ENCODE results near the gene NIT1. TPM values are rescaled to one million over a fixed set of nuclear protein-coding genes. Genes with fewer than 3 reads are reported as not detected.

NIT1 gene
- total and polyA plus RNA-seq, 10 of the 15 experiments (the other 5 are each of a cell fraction or from before 2014, with no cell fraction given): 19.2 to 54.4 (median 28.3) TPM

DNA sequence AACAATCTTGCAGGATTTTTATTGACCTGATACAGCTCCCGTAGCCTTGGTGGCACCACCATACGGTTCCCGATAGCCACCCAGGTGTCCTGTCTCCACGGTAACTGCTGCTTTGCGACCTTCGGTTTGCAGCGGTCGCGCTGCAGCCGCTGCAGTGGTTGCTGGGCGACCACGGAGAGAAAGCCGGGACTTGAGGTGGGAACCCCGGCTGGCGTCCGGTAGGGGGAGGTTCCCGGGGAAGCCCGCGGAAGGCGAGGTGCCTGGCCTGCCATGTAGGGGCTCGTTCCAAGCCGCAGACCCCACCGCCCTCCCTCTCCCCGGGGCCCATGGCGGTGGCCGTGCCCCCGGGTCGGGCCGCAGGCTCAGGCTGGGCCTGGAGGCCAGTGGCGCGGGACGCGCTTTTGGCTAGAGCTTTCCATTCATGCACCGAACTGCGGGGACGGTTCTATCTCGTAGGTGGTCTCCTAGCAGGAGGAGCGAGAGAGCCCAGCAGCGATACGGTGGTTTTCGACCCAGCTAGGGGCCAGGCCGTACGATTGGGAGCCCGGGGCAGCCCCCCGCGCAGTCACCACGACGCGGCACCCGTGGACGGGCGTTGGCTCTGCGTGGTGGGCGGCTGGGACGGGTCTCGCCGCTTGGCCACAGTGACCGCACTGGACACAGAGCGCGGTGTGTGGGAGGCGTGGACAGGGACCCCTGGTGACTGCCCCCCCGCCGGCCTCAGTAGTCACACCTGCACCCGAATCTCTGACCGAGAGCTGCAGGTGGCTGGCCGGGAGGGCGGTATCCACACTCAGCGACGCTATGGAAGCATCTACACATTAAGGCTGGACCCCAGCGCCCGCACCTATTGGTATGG lies 19.5 kb upstream of the NIT1 start, which contains the start of gene KLHDC9 (continued):
- peak; percentile 29; the same call in 1 of the 2 replicates for TF ChIP-seq RUNX3 (IDR thresholded peaks at IDR 0.05; ENCODE audit: low read length)
- TF ChIP-seq PAX5 (IDR thresholded peaks at IDR 0.05; ENCODE audit: borderline replicate concordance, low read depth, low read length): peak; percentile 57; the same call in 1 of the 2 replicates
- TF ChIP-seq, protein P1, sequence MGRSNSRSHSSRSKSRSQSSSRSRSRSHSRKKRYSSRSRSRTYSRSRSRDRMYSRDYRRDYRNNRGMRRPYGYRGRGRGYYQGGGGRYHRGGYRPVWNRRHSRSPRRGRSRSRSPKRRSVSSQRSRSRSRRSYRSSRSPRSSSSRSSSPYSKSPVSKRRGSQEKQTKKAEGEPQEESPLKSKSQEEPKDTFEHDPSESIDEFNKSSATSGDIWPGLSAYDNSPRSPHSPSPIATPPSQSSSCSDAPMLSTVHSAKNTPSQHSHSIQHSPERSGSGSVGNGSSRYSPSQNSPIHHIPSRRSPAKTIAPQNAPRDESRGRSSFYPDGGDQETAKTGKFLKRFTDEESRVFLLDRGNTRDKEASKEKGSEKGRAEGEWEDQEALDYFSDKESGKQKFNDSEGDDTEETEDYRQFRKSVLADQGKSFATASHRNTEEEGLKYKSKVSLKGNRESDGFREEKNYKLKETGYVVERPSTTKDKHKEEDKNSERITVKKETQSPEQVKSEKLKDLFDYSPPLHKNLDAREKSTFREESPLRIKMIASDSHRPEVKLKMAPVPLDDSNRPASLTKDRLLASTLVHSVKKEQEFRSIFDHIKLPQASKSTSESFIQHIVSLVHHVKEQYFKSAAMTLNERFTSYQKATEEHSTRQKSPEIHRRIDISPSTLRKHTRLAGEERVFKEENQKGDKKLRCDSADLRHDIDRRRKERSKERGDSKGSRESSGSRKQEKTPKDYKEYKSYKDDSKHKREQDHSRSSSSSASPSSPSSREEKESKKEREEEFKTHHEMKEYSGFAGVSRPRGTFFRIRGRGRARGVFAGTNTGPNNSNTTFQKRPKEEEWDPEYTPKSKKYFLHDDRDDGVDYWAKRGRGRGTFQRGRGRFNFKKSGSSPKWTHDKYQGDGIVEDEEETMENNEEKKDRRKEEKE (IDR thresholded peaks at IDR 0.05): no peak

DNA sequence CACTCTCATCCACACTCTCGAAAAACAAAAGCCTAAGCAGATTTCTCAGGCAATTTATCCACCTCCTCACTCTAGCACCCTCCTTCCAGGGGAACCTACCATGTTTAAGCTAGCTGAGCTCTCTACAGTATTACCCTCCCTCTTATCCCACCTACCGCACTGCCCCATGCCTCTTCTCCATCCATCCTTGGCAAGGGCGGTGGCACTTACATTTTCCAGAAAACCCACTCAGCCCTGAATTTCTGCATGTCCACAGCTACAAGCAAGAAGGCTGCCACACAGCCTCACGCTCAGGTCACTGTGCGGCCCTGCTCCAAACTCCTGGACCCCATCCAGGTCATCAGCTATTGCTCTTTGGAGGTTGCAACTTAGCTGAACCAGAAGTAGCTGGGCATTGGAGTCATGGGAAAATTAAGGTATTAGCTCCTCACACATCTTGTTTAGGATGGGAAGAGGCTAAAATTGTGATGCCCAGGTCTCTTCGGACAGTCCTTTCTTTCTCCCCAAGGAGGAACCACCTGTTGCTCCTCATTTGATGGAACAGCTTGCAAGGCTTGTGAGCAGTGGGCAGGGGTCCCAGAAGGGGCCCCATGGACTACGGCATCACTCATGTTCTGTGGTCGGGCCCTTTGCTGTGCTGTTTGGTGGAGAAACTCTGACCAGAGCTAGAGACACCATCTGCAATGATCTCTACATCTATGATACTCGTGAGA lies 18.7 kb upstream of the NIT1 start:
- Histone ChIP-seq H3K4me3 (peak overlapping the region; percentile 74; the same call in 1 of the 2 replicates), H3K9me3 (replicated peaks; ENCODE audit: control insufficient read depth, insufficient read depth, low read length) (no peaks in the 10 kb centered on the region), H2AFZ (ENCODE audit: control insufficient read depth, low read depth, low read length) (no peak overlapping the region), H3K27me3 (replicated peaks in 1 of 2; ENCODE audit: control insufficient read depth in 2 of 2, insufficient read depth in 2 of 2, low read length in 1 of 2) (no peaks in the 10 kb centered on the region), H3K9ac (ENCODE audit: control insufficient read depth, insufficient read depth, low read length) (no peak overlapping the region), H4K20me1 (ENCODE audit: control insufficient read depth, insufficient read depth) (no peaks in the 10 kb centered on the region), H3K4me2 (ENCODE audit: control insufficient read depth, insufficient read depth) (peak overlapping the region; percentile 98), H3K27ac (ENCODE audit: control insufficient read depth, insufficient read depth) (no peak overlapping the region; the same call in 1 of the 2 replicates), H3K36me3 (ENCODE audit: control insufficient read depth in 2 of 2, insufficient read depth in 2 of 2, low read length in 1 of 2) (peaks cover 4 to 11% of the 10 kb centered on the region in 2 experiments), H3K4me1 (ENCODE audit: control insufficient read depth, insufficient read depth, low read length) (peaks cover 29% of the 10 kb centered on the region), H3K79me2 (ENCODE audit: control insufficient read depth, insufficient read depth, low read length) (no peaks in the 10 kb centered on the region; the same call in 1 of the 2 replicates)
- SMC1A ChIA-PET (ENCODE audit: uncharacterized antibody, unreplicated experiment): interaction anchor here (0.7 to 7.0 kb wide), 9 partner anchors 13 to 125 kb away, joined by 3 to 110 read pairs (median 3); partner anchors contain the start of gene ARHGAP30
- BruUV-seq (replicated peaks): no TSS peak
- POLR2A ChIA-PET: interaction anchor here (0.5 to 5.6 kb wide), 9 partner anchors 13 to 129 kb away, joined by 3 to 66 read pairs (median 5); partner anchors contain the start of genes ARHGAP30, NIT1, PFDN2 and USF1
- intact Hi-C loops (cut with micrococcal nuclease; ENCODE audit: unreplicated experiment): no loop called here
- RAD21 ChIA-PET (ENCODE audit: unreplicated experiment): interaction anchor here (0.7 to 6.7 kb wide), 6 partner anchors 28 to 283 kb away, joined by 3 to 90 read pairs (median 5); partner anchors contain the start of genes ARHGAP30 and USF1
- CTCF ChIA-PET: interaction anchor here (0.8 to 7.6 kb wide), 13 partner anchors 13 to 283 kb away, joined by 3 to 181 read pairs (median 10); partner anchors contain the start of genes ARHGAP30, ITLN2, NIT1 and PFDN2
- WGBS (ENCODE audit: insufficient coverage, insufficient replicate concordance, low lambda C conversion rate, missing lambda C conversion rate): 92% methylated on average over 9 of the region's 9 CpGs
- TF ChIP-seq POLR2A (IDR thresholded peaks at IDR 0.05; ENCODE audit: low read depth, low read length) (0 out of 2 replicates have a peak, but pooled peaks have one; percentile 9), PAX8 (IDR thresholded peaks at IDR 0.05) (no peak)
- ATAC-seq: no peak
- no peak for FAIRE-seq
- DNase-seq (ENCODE audit: low read depth, low spot score): no peak
- in situ Hi-C loops (cut with MboI): no loop called here

All from GM12878 (cell line).